HEK293 (cell line): ENCODE results near the gene ZSWIM3.

Experiments
- BCL11A ChIP-seq: fragments of 450-650 bp; formaldehyde crosslinking; IDR thresholded peaks from 2 replicates; pipeline ENCODE4 v1.5.1; 2016; ENCODE audit warnings: low read depth, missing biosample characterization, missing genetic modification characterization
- HIC1 ChIP-seq: fragments of 450-650 bp; formaldehyde crosslinking; IDR thresholded peaks from 2 replicates; pipeline ENCODE4 v1.5.1; 2016; ENCODE audit warnings: missing biosample characterization, missing genetic modification characterization
- HOXD13 ChIP-seq: sonication (generic); formaldehyde crosslinking; IDR thresholded peaks from 2 replicates; pipeline ENCODE4 v1.8.0; 2022; ENCODE audit warnings: missing genetic modification reagents, borderline replicate concordance
- KLF1 ChIP-seq: fragments of 450-650 bp; formaldehyde crosslinking; IDR thresholded peaks from 2 replicates; pipeline ENCODE4 v1.5.1; 2016; ENCODE audit warnings: missing biosample characterization, missing genetic modification characterization
- MEIS1 ChIP-seq: sonication (generic); formaldehyde crosslinking; IDR thresholded peaks from 2 replicates; pipeline ENCODE4 v1.8.1; 2022; ENCODE audit warnings: missing genetic modification reagents, mild to moderate bottlenecking, borderline replicate concordance
- PATZ1 ChIP-seq: fragments of 450-650 bp; formaldehyde crosslinking; IDR thresholded peaks from 2 replicates; pipeline ENCODE4 v1.5.1; 2016; ENCODE audit warnings: missing biosample characterization, missing genetic modification characterization
- SP2 ChIP-seq: fragments of 450-650 bp; formaldehyde crosslinking; IDR thresholded peaks from 2 replicates; pipeline ENCODE4 v1.5.1; 2016; ENCODE audit warnings: missing biosample characterization, missing genetic modification characterization
- SP7 ChIP-seq: fragments of 450-650 bp; formaldehyde crosslinking; IDR thresholded peaks from 2 replicates; pipeline ENCODE4 v1.5.1; 2016; ENCODE audit warnings: missing biosample characterization, missing genetic modification characterization
- TCF7L2 ChIP-seq: IDR thresholded peaks from 2 replicates; pipeline ENCODE4 v1.6.1; 2011; ENCODE audit warnings: low read depth, mild to moderate bottlenecking, inconsistent platforms, low read length, moderate library complexity, borderline replicate concordance
- TSHZ1 ChIP-seq: fragments of 450-650 bp; formaldehyde crosslinking; IDR thresholded peaks from 2 replicates; pipeline ENCODE4 v1.5.1; 2016; ENCODE audit warnings: missing biosample characterization, missing genetic modification characterization, borderline replicate concordance
- ZBTB1 ChIP-seq: fragments of 450-650 bp; formaldehyde crosslinking; IDR thresholded peaks from 2 replicates; pipeline ENCODE4 v1.5.1; 2016; ENCODE audit warnings: missing biosample characterization, missing genetic modification characterization
- ZNF138 ChIP-seq: fragments of 450-650 bp; formaldehyde crosslinking; IDR thresholded peaks from 2 replicates; pipeline ENCODE4 v1.5.1; 2016; ENCODE audit warnings: missing biosample characterization, missing genetic modification characterization, borderline replicate concordance
- ZNF423 ChIP-seq: fragments of 450-650 bp; formaldehyde crosslinking; IDR thresholded peaks from 2 replicates; pipeline ENCODE4 v1.5.1; 2016; ENCODE audit warnings: missing biosample characterization, missing genetic modification characterization
- ZNF433 ChIP-seq: fragments of 450-650 bp; formaldehyde crosslinking; IDR thresholded peaks from 2 replicates; pipeline ENCODE4 v1.5.1; 2016; ENCODE audit warnings: missing biosample characterization, missing genetic modification characterization, low read depth
- ZNF518A ChIP-seq: fragments of 450-650 bp; formaldehyde crosslinking; conservative IDR thresholded peaks from 2 replicates; pipeline ENCODE4 v1.5.1; 2016; ENCODE audit warnings: low read depth, missing biosample characterization, missing genetic modification characterization
- ZNF610 ChIP-seq: fragments of 450-650 bp; formaldehyde crosslinking; IDR thresholded peaks from 2 replicates; pipeline ENCODE4 v1.5.1; 2016; ENCODE audit warnings: missing biosample characterization, missing genetic modification characterization, borderline replicate concordance
- ZNF791 ChIP-seq: fragments of 450-650 bp; formaldehyde crosslinking; IDR thresholded peaks from 2 replicates; pipeline ENCODE4 v1.5.1; 2016; ENCODE audit warnings: missing biosample characterization, missing genetic modification characterization
- ZSCAN5A ChIP-seq: fragments of 450-650 bp; formaldehyde crosslinking; IDR thresholded peaks from 2 replicates; pipeline ENCODE4 v1.5.1; 2016; ENCODE audit warnings: missing biosample characterization, missing genetic modification characterization
- ZXDB ChIP-seq: fragments of 450-650 bp; formaldehyde crosslinking; IDR thresholded peaks from 2 replicates; pipeline ENCODE4 v1.5.1; 2016; ENCODE audit warnings: missing biosample characterization, missing genetic modification characterization

Gene ZSWIM3

GRCh38 chr20:45860560-45861220 lies 3.3 kb downstream of the ZSWIM3 start (continued):
- no peak for TF ChIP-seq ZNF518A (tag by site-specific recombination)
- TF ChIP-seq HOXD13 (CRISPR knock-in tag), result no peak
- peak; percentile 17; the same call in 1 of the 2 replicates for TF ChIP-seq SP2 (tag by site-specific recombination)
- TF ChIP-seq MEIS1 (CRISPR knock-in tag), result no peak
- no peak for TF ChIP-seq ZNF791 (tag by site-specific recombination)
- 0 out of 2 replicates have a peak, but pooled peaks have one; percentile 25 for TF ChIP-seq ZSCAN5A
- no peak for TF ChIP-seq TSHZ1 (tag by site-specific recombination)
- TF ChIP-seq ZNF610 (tag by site-specific recombination), result no peak
- no peak for TF ChIP-seq TCF7L2
- no peak for TF ChIP-seq ZXDB (tag by site-specific recombination)
- peak; percentile 45; the same call in 1 of the 2 replicates for TF ChIP-seq PATZ1 (tag by site-specific recombination)
- peak; percentile 87 for TF ChIP-seq SP7
- no peak for TF ChIP-seq ZBTB1 (tag by site-specific recombination)
- TF ChIP-seq ZNF433 (tag by site-specific recombination), result no peak
- no peak for TF ChIP-seq ZNF423 (tag by site-specific recombination)
- 0 out of 2 replicates have a peak, but pooled peaks have one; percentile 18 for TF ChIP-seq KLF1
- no peak for TF ChIP-seq HIC1 (tag by site-specific recombination)
- TF ChIP-seq BCL11A, result no peak; the same call in 1 of the 2 replicates
- no peak for TF ChIP-seq ZNF138 (tag by site-specific recombination)
